B cell (primary cell): Measurements from ENCODE around the gene CABLES1.

ENCODE experiments used
- CTCF ChIP-seq: fragments of 200-600 bp; IDR thresholded peaks from one replicate; pipeline ENCODE4 v1.8.0; 2022; ENCODE audit warnings: antibody characterized with exemption, mild to moderate bottlenecking
- EZH2 ChIP-seq: IDR thresholded peaks from 2 replicates; pipeline ENCODE4 v1.6.1; 2012; ENCODE audit warnings: borderline replicate concordance, low read depth, mild to moderate bottlenecking, moderate library complexity, low read length; ENCODE audit not compliant: insufficient read depth, poor library complexity, severe bottlenecking

- no peak for TF ChIP-seq CTCF
- no peak for TF ChIP-seq EZH2
Measured at GRCh38 chr18:23220355-23220754, 85.1 kb downstream of the CABLES1 start.
